Germinal center (tissue), 1 donor: ENCODE measurements around the gene ZNF45.
"Not testable (repeated sequence)": the region's sequence is repeated elsewhere in the genome, so short reads cannot be mapped to it uniquely, and the experiment has no call there.

Source experiments
- DNase-seq: peaks from one replicate; pipeline ENCODE4 v3.0.0; 2012; ENCODE audit warnings: mixed read lengths, low spot score

The ZNF45 gene

GRCh38 chr19:43913383-43913782 lies 21.7 kb downstream of the ZNF45 start:
- no peak for DNase-seq

GRCh38 chr19:43910884-43911283 lies 24.2 kb downstream of the ZNF45 start:
- DNase-seq: no peak

- no peak for DNase-seq
Observed at GRCh38 chr19:43908659-43909058, 26.4 kb downstream of the ZNF45 start.

GRCh38 chr19:43906774-43907173 lies 28.3 kb downstream of the ZNF45 start:
- DNase-seq: no peak

- no peak for DNase-seq
Observed at GRCh38 chr19:43905897-43906296, 29.2 kb downstream of the ZNF45 start.

GRCh38 chr19:43902399-43902798 lies 32.7 kb downstream of the ZNF45 start:
- DNase-seq: no peak

- peak; percentile 62 for DNase-seq
Observed at GRCh38 chr19:43901395-43902390, 33.4 kb downstream of the ZNF45 start.

- no peak for DNase-seq
Observed at GRCh38 chr19:43895727-43896308, 39.3 kb downstream of the ZNF45 start.

- DNase-seq: no peak
Observed at GRCh38 chr19:43883864-43884263, 51.2 kb downstream of the ZNF45 start, which contains the start of gene ZNF404. TSS of gene ZNF404 (minus strand) at chr19:43883964.

GRCh38 chr19:43880483-43880882 lies 54.6 kb downstream of the ZNF45 start:
- no peak for DNase-seq

- DNase-seq: no peak
Observed at GRCh38 chr19:43872547-43873336, 62.3 kb downstream of the ZNF45 start.

- not testable (repeated sequence) for DNase-seq
Observed at GRCh38 chr19:43866923-43867322, 68.2 kb downstream of the ZNF45 start.
